H1 (cell line): Measurements from ENCODE around the gene PLXNA3. TPM values are rescaled to one million over a fixed set of nuclear protein-coding genes. Genes with fewer than 3 reads are reported as not detected.

Source experiments
- CTCF ChIA-PET: fragments of 300-600 bp; sonication (Branson Sonifier 250); formaldehyde crosslinking; loops from one replicate; lab custom pipeline; 2021; ENCODE audit not compliant: partially characterized antibody; lab: Charles Lee
- POLR2A ChIA-PET: fragments of 300-600 bp; sonication (Branson Sonifier 250); formaldehyde crosslinking; loops from one replicate; lab custom pipeline; 2021; ENCODE audit warnings: inconsistent platforms; ENCODE audit not compliant: partially characterized antibody; lab: Charles Lee
- DNase-seq, 2 experiments: peaks; one replicate each; pipeline versions ENCODE4 v3.0.0 to v3.0.0-alpha.2; 2010 to 2022; ENCODE audit warnings: low spot score in 2 of 2, low read depth in 1 of 2, mixed read lengths in 1 of 2
- FAIRE-seq: peaks from 2 replicates; lab custom pipeline; 2011; peaks lifted over from hg19 to GRCh38; lab: Jason Lieb, UNC
- H2AFZ ChIP-seq: 2 replicates; pipeline ENCODE4 v1.8.1; 2012; ENCODE audit warnings: low read length, inconsistent platforms
- H2AK5ac ChIP-seq: 2 replicates; pipeline ENCODE4 v1.6.1; 2013; ENCODE audit warnings: low read depth, low read length
- H2BK120ac ChIP-seq: replicated peaks from 2 replicates; pipeline ENCODE3; 2013; ENCODE audit warnings: low read depth, low read length, inconsistent platforms
- H2BK12ac ChIP-seq: 2 replicates; pipeline ENCODE4 v1.6.1; 2013; ENCODE audit warnings: low read depth, low read length
- H2BK15ac ChIP-seq: 2 replicates; pipeline ENCODE4 v1.6.1; 2013; ENCODE audit warnings: low read length
- H2BK20ac ChIP-seq: 2 replicates; pipeline ENCODE4 v1.6.1; 2013; ENCODE audit warnings: low read length
- H2BK5ac ChIP-seq: 2 replicates; pipeline ENCODE4 v1.6.1; 2013; ENCODE audit warnings: low read depth, low read length
- H3K14ac ChIP-seq: 2 replicates; pipeline ENCODE4 v1.6.1; 2013; ENCODE audit warnings: inconsistent platforms; ENCODE audit not compliant: insufficient read length
- H3K18ac ChIP-seq: 2 replicates; pipeline ENCODE4 v1.6.1; 2013; ENCODE audit warnings: low read length; ENCODE audit errors: extremely low read depth
- H3K23ac ChIP-seq: 2 replicates; pipeline ENCODE4 v1.6.1; 2013; ENCODE audit warnings: inconsistent platforms; ENCODE audit not compliant: insufficient read length
- H3K23me2 ChIP-seq: 2 replicates; pipeline ENCODE4 v1.6.1; 2013; ENCODE audit warnings: low read depth, low read length
- H3K27ac ChIP-seq: 2 replicates; pipeline ENCODE4 v1.6.1; 2011; ENCODE audit warnings: low read depth, low read length, inconsistent platforms
- H3K27me3 ChIP-seq, 4 experiments: replicated peaks in 1 of 4; 1 replicate in 1 of 4; 2 replicates in 3 of 4; pipeline versions ENCODE4 v1.6.1 to v1.8.1; 2011 to 2013; ENCODE audit warnings: low read length in 3 of 4, mild to moderate bottlenecking in 3 of 4, inconsistent platforms in 2 of 4, mixed read lengths in 2 of 4, moderate library complexity in 1 of 4; ENCODE audit not compliant: control insufficient read depth in 3 of 4, insufficient read depth in 3 of 4; ENCODE audit errors: extremely low read depth in 1 of 4
- H3K36me3 ChIP-seq, 4 experiments: 2 replicates each; pipeline versions ENCODE4 v1.6.1 to v1.8.1; 2011 to 2013; ENCODE audit warnings: mild to moderate bottlenecking in 4 of 4, low read length in 3 of 4, moderate library complexity in 2 of 4, control low read depth in 1 of 4, inconsistent platforms in 1 of 4; ENCODE audit not compliant: insufficient read depth in 4 of 4, control insufficient read depth in 2 of 4
- H3K4ac ChIP-seq: replicated peaks from 2 replicates; pipeline ENCODE3; 2013; ENCODE audit warnings: low read length, low read depth, mixed read lengths, inconsistent platforms; ENCODE audit not compliant: insufficient read length
- H3K4me1 ChIP-seq, 4 experiments: replicated peaks in 1 of 4; 1 replicate in 1 of 4; 2 replicates in 3 of 4; pipeline versions ENCODE4 v1.6.1 to v1.8.1; 2011 to 2013; ENCODE audit warnings: low read length in 3 of 4, inconsistent platforms in 2 of 4, mixed read lengths in 1 of 4; ENCODE audit not compliant: insufficient read depth in 4 of 4, control insufficient read depth in 3 of 4
- H3K4me2 ChIP-seq, 2 experiments: 2 replicates each; pipeline versions ENCODE4 v1.6.1 to v1.8.1; 2011 to 2013; ENCODE audit warnings: low read depth in 2 of 2, low read length in 2 of 2, control low read depth in 1 of 2, inconsistent platforms in 1 of 2, mild to moderate bottlenecking in 1 of 2; ENCODE audit not compliant: insufficient read depth in 1 of 2
- H3K4me3 ChIP-seq, 4 experiments: fragments of 200-600, 300-600 bp in 1 of 4; sonication (generic), shearing (Covaris generic), sonication (Bioruptor Twin) in 1 of 4; 2 replicates each; pipeline versions ENCODE4 v1.5.1 to v1.8.1; 2011 to 2016; ENCODE audit warnings: low read length in 4 of 4, low read depth in 3 of 4, control low read depth in 2 of 4, inconsistent platforms in 2 of 4, mild to moderate bottlenecking in 2 of 4, mixed read lengths in 1 of 4, moderate library complexity in 1 of 4; ENCODE audit not compliant: insufficient read depth in 2 of 4; ENCODE audit errors: extremely low read depth in 1 of 4
- H3K56ac ChIP-seq: replicated peaks from 2 replicates; pipeline ENCODE3; 2013; ENCODE audit warnings: low read depth, mild to moderate bottlenecking, mixed read lengths, low read length, inconsistent platforms; ENCODE audit not compliant: insufficient read length
- H3K79me1 ChIP-seq: 2 replicates; pipeline ENCODE4 v1.6.1; 2013; ENCODE audit warnings: low read depth, low read length, control low read depth
- H3K79me2 ChIP-seq, 2 experiments: 2 replicates each; pipeline versions ENCODE4 v1.6.1 to v1.8.1; 2012 to 2013; ENCODE audit warnings: low read length in 2 of 2, mild to moderate bottlenecking in 2 of 2, inconsistent platforms in 1 of 2; ENCODE audit not compliant: insufficient read depth in 2 of 2, control insufficient read depth in 1 of 2
- H3K9ac ChIP-seq, 4 experiments: replicated peaks in 1 of 4; 1 replicate in 1 of 4; 2 replicates in 3 of 4; pipeline versions ENCODE4 v1.6.1 to v1.8.1; 2011 to 2013; ENCODE audit warnings: low read depth in 3 of 4, low read length in 3 of 4, control low read depth in 2 of 4, mild to moderate bottlenecking in 2 of 4, moderate library complexity in 2 of 4, inconsistent platforms in 1 of 4; ENCODE audit errors: extremely low read depth in 1 of 4
- H3K9me3 ChIP-seq, 2 experiments: 2 replicates each; pipeline versions ENCODE4 v1.6.1 to v1.8.1; 2012 to 2013; ENCODE audit warnings: mild to moderate bottlenecking in 2 of 2, moderate library complexity in 2 of 2, control low read depth in 1 of 2, inconsistent platforms in 1 of 2, low read depth in 1 of 2, low read length in 1 of 2, mixed read lengths in 1 of 2; ENCODE audit not compliant: insufficient read depth in 2 of 2
- H4K20me1 ChIP-seq, 2 experiments: replicated peaks in 1 of 2; 2 replicates each; pipeline versions ENCODE3 to v1.8.1; 2011 to 2013; ENCODE audit warnings: inconsistent platforms in 2 of 2, low read length in 2 of 2, mild to moderate bottlenecking in 1 of 2; ENCODE audit not compliant: insufficient read depth in 2 of 2, control insufficient read depth in 1 of 2
- H4K5ac ChIP-seq: 2 replicates; pipeline ENCODE4 v1.6.1; 2013; ENCODE audit warnings: low read length, low read depth, mixed read lengths, inconsistent platforms; ENCODE audit not compliant: insufficient read length
- H4K8ac ChIP-seq: 2 replicates; pipeline ENCODE4 v1.8.0; 2013; ENCODE audit warnings: mild to moderate bottlenecking, moderate library complexity, low read length, inconsistent platforms; ENCODE audit not compliant: insufficient read depth; ENCODE audit errors: extremely low read depth
- H4K91ac ChIP-seq: replicated peaks from 2 replicates; pipeline ENCODE3; 2013; ENCODE audit warnings: low read length, mixed read lengths, inconsistent platforms; ENCODE audit not compliant: insufficient read length
- CTCF ChIP-seq, 3 experiments: IDR thresholded peaks; 1 replicate in 2 of 3; 2 replicates in 1 of 3; pipeline versions ENCODE4 v1.5.1 to v1.6.1; 2011; ENCODE audit warnings: low read length in 3 of 3, mild to moderate bottlenecking in 3 of 3, inconsistent platforms in 2 of 3, low read depth in 1 of 3, moderate library complexity in 1 of 3; ENCODE audit not compliant: insufficient read depth in 1 of 3; ENCODE audit errors: control extremely low read depth in 1 of 3
- PHF8 ChIP-seq: fragments of 200-600 bp; sonication (generic); conservative IDR thresholded peaks from 2 replicates; pipeline ENCODE4 v1.7.1; 2012; ENCODE audit warnings: low read depth, mild to moderate bottlenecking, inconsistent platforms, low read length, moderate library complexity
- POU5F1 ChIP-seq: IDR thresholded peaks from 2 replicates; pipeline ENCODE4 v1.6.1; 2011; ENCODE audit warnings: low read depth, mild to moderate bottlenecking, low read length, moderate library complexity
- WGBS, 2 experiments: shearing (Covaris generic) in 1 of 2; methylation state at CpG; one replicate each; pipeline versions ENCODE4 v1.1.6 to v1.1.7; 2013 to 2015; ENCODE audit warnings: low lambda C conversion rate in 2 of 2, mixed read lengths in 2 of 2, inconsistent platforms in 1 of 2, low coverage in 1 of 2, missing lambda C conversion rate in 1 of 2; ENCODE audit not compliant: insufficient replicate concordance in 2 of 2, insufficient coverage in 1 of 2, insufficient read length in 1 of 2; ENCODE audit errors: extremely low coverage in 1 of 2, missing lambda C conversion rate in 1 of 2; 5-methylcytosine and 5-hydroxymethylcytosine counted together
- polyA plus RNA-seq, 7 experiments: library from polyadenylated mRNA; depleted of rRNA in 3 of 7; stranded (reverse) in 5 of 7; unstranded in 2 of 7; fragments of >200 nt in 5 of 7; fragments of 200-250 nt in 2 of 7; gene quantifications; 1 replicate in 5 of 7; 2 replicates in 1 of 7; 4 replicates in 1 of 7; pipeline versions ENCODE4 v1.2.1 to v1.2.3, GENCODE V29; 2011 to 2013; ENCODE audit warnings: missing spikeins in 2 of 7, mixed read lengths in 2 of 7
- total RNA-seq: library from RNA; stranded (reverse); fragmentation: NEBNext Ultra II Directional; extraction: Animal tissue kit (Norgen Biotek cat#: 25700); gene quantifications from 2 replicates; pipeline ENCODE4 v1.2.1, GENCODE V29; 2021

The PLXNA3 gene
- total and polyA plus RNA-seq, 2 of the 8 experiments (the other 6 are each of a cell fraction or from before 2014, with no cell fraction given): 10.7 to 18.2 TPM

DNA sequence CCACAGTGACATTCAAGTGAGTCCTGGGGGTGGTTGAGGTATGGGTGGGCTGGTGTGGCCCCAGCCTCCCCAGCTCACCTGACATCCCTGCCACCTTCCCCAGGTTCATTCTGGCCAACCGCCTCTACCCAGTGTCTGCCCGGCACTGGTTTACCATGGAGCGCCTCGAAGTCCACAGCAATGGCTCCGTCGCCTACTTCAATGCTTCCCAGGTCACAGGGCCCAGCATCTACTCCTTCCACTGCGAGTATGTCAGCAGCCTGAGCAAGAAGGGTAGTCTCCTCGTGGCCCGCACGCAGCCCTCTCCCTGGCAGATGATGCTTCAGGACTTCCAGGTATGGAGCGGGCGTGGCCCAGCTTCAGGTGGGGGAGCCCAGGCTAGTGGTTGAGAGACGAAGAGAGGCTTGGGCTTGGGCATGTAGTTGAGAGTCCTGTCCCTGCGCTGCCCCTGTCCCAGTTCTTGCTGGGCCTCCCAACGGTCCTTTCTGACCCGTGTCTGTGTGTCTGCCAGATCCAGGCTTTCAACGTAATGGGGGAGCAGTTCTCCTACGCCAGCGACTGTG, 22.8 kb upstream of the PLXNA3 start:
- H3K14ac ChIP-seq: no peak overlapping the region
- H2AK5ac ChIP-seq: no peak overlapping the region
- H3K79me1 ChIP-seq: no peaks in the 10 kb centered on the region
- peaks cover 0 to 11% of the 10 kb centered on the region in 2 experiments for H4K20me1 ChIP-seq
- H3K9ac ChIP-seq: no peak overlapping the region
- no peak overlapping the region for H2BK20ac ChIP-seq
- no peak overlapping the region for H2BK12ac ChIP-seq
- H3K36me3 ChIP-seq: peaks cover 0 to 21% (median 10%) of the 10 kb centered on the region in 4 experiments; a peak in 6 of 8 replicates
- H2BK5ac ChIP-seq: no peak overlapping the region
- no peaks in the 10 kb centered on the region for H3K27me3 ChIP-seq
- no peak overlapping the region for H2BK120ac ChIP-seq
- no peak overlapping the region for H2AFZ ChIP-seq
- no peak for FAIRE-seq
- H2BK15ac ChIP-seq: no peak overlapping the region
- no peak overlapping the region; the same call in 1 of the 2 replicates for H4K8ac ChIP-seq
- WGBS, 2 experiments: 95% methylated on average over 14 of the region's 19 CpGs; no CpG with 5 or more reads in 1 of the 2 experiments
- H4K5ac ChIP-seq: no peak overlapping the region
- H3K4me3 ChIP-seq: no peak overlapping the region
- ChIA-PET CTCF (interaction anchor here (0.6 to 1.6 kb wide), 3 partner anchors 10 to 62 kb away, joined by 3 read pairs; no protein-coding TSS in a partner anchor), POLR2A (interaction anchor here (0.7 to 2.6 kb wide), 5 partner anchors 10 to 64 kb away, joined by 3 to 9 read pairs (median 3); partner anchors contain the start of gene RPL10)
- H3K23me2 ChIP-seq: peaks cover 2% of the 10 kb centered on the region; the same call in 1 of the 2 replicates
- peaks cover 0 to 17% of the 10 kb centered on the region in 2 experiments; a peak in 2 of 4 replicates for H3K79me2 ChIP-seq
- no peak overlapping the region for H3K23ac ChIP-seq
- no peak overlapping the region for H3K18ac ChIP-seq
- H4K91ac ChIP-seq: no peak overlapping the region
- DNase-seq: no peak
- TF ChIP-seq CTCF (IDR thresholded peaks at IDR 0.05; ENCODE audit: control extremely low read depth in 1 of 3, insufficient read depth in 1 of 3, low read depth in 1 of 3, low read length in 3 of 3) (no peak), PHF8 (no peak), POU5F1 (no peak)
- peaks cover 0 to 6% (median 4%) of the 10 kb centered on the region in 4 experiments; a peak in 6 of 7 replicates for H3K4me1 ChIP-seq
- no peak overlapping the region for H3K4ac ChIP-seq
- no peaks in the 10 kb centered on the region for H3K9me3 ChIP-seq
- no peak overlapping the region for H3K27ac ChIP-seq
- no peak overlapping the region; a peak in 1 of 4 replicates for H3K4me2 ChIP-seq
- H3K56ac ChIP-seq: no peak overlapping the region
